ENCODE results near the gene CTSF. TPM values are rescaled to one million over a fixed set of nuclear protein-coding genes. Genes with fewer than 3 reads are reported as not detected.

The CTSF gene
- total and polyA plus RNA-seq, 10 donors: 11.4 to 60.8 (median 31.0) TPM

DNA sequence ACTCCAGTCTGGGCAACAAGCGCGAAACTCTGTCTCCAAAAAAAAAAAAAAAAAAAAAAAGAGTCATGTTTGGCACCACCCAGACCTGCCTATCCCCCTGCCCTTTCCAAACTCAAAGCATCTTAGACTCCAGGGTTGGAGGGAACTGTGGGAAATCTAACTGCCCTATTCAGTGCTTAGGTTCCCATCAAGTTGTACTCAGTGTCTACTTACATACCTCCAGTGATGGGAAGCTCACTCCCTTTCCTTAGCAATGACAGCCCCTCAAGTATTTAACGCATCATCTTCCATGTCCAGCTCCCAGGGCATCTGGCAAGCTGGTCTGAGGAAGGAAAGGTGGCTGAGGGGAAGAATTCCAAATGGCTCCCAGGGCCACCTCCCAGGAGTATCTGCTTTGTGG is 18.7 kb downstream of the CTSF start:
- peaks cover 12 to 27% (median 20%) of the 10 kb centered on the region in 6 donors for H3K4me1 ChIP-seq
- no peak for TF ChIP-seq POLR2A (IDR thresholded peaks at IDR 0.05)
- TF ChIP-seq POLR2AphosphoS5 (IDR thresholded peaks at IDR 0.05): no peak
- TF ChIP-seq, protein P1, sequence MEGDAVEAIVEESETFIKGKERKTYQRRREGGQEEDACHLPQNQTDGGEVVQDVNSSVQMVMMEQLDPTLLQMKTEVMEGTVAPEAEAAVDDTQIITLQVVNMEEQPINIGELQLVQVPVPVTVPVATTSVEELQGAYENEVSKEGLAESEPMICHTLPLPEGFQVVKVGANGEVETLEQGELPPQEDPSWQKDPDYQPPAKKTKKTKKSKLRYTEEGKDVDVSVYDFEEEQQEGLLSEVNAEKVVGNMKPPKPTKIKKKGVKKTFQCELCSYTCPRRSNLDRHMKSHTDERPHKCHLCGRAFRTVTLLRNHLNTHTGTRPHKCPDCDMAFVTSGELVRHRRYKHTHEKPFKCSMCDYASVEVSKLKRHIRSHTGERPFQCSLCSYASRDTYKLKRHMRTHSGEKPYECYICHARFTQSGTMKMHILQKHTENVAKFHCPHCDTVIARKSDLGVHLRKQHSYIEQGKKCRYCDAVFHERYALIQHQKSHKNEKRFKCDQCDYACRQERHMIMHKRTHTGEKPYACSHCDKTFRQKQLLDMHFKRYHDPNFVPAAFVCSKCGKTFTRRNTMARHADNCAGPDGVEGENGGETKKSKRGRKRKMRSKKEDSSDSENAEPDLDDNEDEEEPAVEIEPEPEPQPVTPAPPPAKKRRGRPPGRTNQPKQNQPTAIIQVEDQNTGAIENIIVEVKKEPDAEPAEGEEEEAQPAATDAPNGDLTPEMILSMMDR (IDR thresholded peaks at IDR 0.05 in 8 of 11, conservative IDR thresholded peaks at IDR 0.05 in 3 of 11): no peak
- no peaks in the 10 kb centered on the region for H3K36me3 ChIP-seq
- H3K27me3 ChIP-seq (replicated peaks in 1 of 7): peaks cover 0 to 8% (median 0%) of the 10 kb centered on the region in 7 donors
- H3K9me3 ChIP-seq: no peaks in the 10 kb centered on the region
- no peak for DNase-seq
- no peak overlapping the region for H3K27ac ChIP-seq
- H3K4me3 ChIP-seq: no peak overlapping the region
- 85 to 98% (median 92%) methylated on average over 3 of the region's 3 CpGs for WGBS, 5 donors
- intact Hi-C loops (cut with DNase I; ENCODE audit: low total_unique reads): no loop called here

DNA sequence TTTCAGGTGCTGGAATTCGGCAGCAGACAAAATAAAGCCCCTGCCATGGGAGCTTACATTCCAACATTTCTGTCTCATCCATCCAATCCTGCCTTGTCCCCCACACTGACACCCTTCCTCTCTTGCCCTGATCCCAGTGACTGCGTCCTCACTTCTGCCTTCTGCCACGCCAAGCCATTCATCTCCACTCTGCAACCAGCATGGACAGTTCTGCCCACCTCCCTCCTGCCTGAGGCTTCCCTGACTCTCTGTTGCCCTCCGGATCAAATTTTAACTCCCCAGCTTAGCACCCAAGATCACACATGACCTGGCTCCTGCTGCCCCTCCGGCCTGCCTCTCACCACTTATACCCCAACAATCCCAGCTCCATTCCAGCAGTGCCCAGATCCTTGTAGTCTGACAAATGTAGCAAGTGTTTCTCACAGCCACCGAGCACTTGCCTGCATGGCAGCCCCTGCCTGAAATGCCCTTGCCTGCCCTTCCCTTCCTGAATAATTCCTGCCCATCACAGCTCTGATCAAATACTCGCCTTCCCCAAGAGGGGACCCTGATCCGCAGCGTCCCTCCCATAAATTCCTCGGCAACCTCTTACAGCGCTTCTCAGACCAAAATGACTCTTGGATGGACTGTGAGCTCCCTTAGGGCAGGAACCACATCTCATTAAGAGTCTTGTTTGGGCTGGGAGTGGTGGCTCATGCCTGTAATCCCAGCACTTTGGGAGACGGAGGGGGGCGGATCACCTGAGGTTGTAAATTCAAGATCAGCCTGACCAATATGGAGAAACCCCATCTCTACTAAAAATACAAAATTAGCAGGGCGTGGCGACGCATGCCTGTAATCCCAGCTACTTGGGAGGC is 19.4 kb downstream of the CTSF start:
- Histone ChIP-seq H3K36me3 (no peaks in the 10 kb centered on the region), H3K4me3 (no peak overlapping the region), H3K27me3 (replicated peaks in 1 of 7) (peaks cover 0 to 8% (median 0%) of the 10 kb centered on the region in 7 donors), H3K27ac (no peak overlapping the region), H3K9me3 (no peaks in the 10 kb centered on the region), H3K4me1 (peaks cover 19 to 34% (median 27%) of the 10 kb centered on the region in 6 donors)
- TF ChIP-seq POLR2A (IDR thresholded peaks at IDR 0.05) (no peak), POLR2AphosphoS5 (IDR thresholded peaks at IDR 0.05) (no peak)
- TF ChIP-seq, protein P1 (IDR thresholded peaks at IDR 0.05 in 8 of 11, conservative IDR thresholded peaks at IDR 0.05 in 3 of 11): no peak
- no peak for DNase-seq
- 62 to 72% (median 68%) methylated on average over 16 of the region's 16 CpGs for WGBS, 5 donors
- intact Hi-C loops (cut with DNase I; ENCODE audit: low total_unique reads): no loop called here

DNA sequence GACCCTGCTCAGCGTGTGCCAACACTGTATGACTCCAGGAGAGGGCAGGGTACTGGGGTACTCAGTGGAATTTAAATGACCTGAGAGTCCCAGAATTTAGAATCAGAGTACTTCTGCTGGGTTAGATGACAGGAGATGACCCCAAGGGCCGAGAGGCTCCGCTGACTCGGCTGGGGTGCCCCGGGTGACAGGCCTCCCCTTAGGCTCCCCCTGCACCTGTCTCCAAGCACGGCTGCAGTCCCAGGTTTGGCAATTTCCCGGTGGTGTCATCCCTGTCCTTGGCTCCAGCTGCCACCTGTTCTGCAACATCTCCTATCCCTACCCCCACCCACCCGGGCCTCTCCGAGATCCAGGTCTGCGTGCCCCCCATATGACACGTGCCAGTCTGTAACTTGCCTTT is 20.4 kb downstream of the CTSF start:
- Histone ChIP-seq H3K36me3 (peaks cover 0 to 5% (median under 1%) of the 10 kb centered on the region in 6 donors), H3K9me3 (no peaks in the 10 kb centered on the region), H3K27ac (no peak overlapping the region), H3K4me1 (peaks cover 25 to 44% (median 36%) of the 10 kb centered on the region in 6 donors), H3K4me3 (no peak overlapping the region), H3K27me3 (replicated peaks in 1 of 7) (peaks cover 0 to 8% (median 0%) of the 10 kb centered on the region in 7 donors)
- no peak for DNase-seq
- 68 to 82% (median 69%) methylated on average over 10 to 11 of the region's 11 CpGs for WGBS, 5 donors
- intact Hi-C loops (cut with DNase I; ENCODE audit: low total_unique reads): no loop called here
- no peak for TF ChIP-seq POLR2AphosphoS5 (IDR thresholded peaks at IDR 0.05)
- TF ChIP-seq, protein P1 (IDR thresholded peaks at IDR 0.05 in 8 of 11, conservative IDR thresholded peaks at IDR 0.05 in 3 of 11): no peak

DNA sequence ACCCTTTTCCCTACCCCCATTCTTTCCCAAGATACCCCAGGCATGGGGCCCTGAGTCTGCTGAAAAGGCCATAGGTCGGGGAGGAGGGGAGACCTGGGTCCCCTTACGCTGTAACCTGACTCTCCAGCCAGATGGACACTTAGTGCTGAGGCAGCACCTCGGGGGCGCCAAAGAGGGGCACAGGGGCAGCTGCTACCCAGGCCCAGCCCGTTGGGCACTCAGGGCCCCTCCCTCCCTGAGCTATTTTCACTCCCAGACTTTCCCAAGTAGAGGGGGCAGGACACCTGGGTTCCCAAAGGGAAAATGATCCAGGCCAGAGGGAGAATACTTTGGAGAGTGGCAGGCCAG is 20.8 kb downstream of the CTSF start:
- DNase-seq: no peak
- peaks cover 0 to 8% (median 0%) of the 10 kb centered on the region in 7 donors for H3K27me3 ChIP-seq (replicated peaks in 1 of 7)
- no peak overlapping the region for H3K4me3 ChIP-seq
- H3K9me3 ChIP-seq: no peaks in the 10 kb centered on the region
- H3K27ac ChIP-seq: no peak overlapping the region
- H3K36me3 ChIP-seq: peaks cover 0 to 9% (median 3%) of the 10 kb centered on the region in 6 donors
- intact Hi-C loops (cut with DNase I; ENCODE audit: low total_unique reads): no loop called here
- H3K4me1 ChIP-seq: peaks cover 25 to 48% (median 40%) of the 10 kb centered on the region in 6 donors
- WGBS, 5 donors: 53 to 69% (median 61%) methylated on average over 5 of the region's 5 CpGs
- TF ChIP-seq, protein P1 (IDR thresholded peaks at IDR 0.05 in 8 of 11, conservative IDR thresholded peaks at IDR 0.05 in 3 of 11): no peak
- TF ChIP-seq POLR2A (IDR thresholded peaks at IDR 0.05): no peak
- TF ChIP-seq POLR2AphosphoS5 (IDR thresholded peaks at IDR 0.05): no peak
